Astrocyte of the hippocampus (primary cell): ENCODE measurements around the gene TIMM17A.

Experiments
- DNase-seq: peaks from one replicate; pipeline ENCODE4 v3.0.0; 2011; ENCODE audit warnings: low read depth, low spot score

The TIMM17A gene

DNA sequence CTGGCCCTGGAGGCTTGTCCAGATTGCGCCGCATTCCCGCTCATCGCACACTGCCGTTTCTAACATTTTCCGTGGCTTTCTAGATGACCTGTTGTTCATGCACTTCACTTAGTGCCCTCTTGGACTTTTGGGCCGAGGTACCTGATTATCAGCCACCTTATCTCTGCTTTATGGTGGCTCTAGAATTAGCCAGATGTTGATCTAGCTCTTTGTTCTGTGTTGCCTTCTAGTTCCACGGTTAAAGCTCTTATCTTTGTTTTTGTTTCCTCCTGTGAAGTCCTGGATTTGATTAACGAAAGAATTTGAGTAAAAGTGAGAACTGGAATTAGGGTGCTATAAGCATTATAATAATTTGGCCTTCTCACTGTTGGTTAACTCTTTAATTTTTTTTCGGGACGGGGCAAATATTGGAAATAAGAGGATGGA is 28.1 kb downstream of the TIMM17A start:
- DNase-seq, result peak; percentile 9

DNA sequence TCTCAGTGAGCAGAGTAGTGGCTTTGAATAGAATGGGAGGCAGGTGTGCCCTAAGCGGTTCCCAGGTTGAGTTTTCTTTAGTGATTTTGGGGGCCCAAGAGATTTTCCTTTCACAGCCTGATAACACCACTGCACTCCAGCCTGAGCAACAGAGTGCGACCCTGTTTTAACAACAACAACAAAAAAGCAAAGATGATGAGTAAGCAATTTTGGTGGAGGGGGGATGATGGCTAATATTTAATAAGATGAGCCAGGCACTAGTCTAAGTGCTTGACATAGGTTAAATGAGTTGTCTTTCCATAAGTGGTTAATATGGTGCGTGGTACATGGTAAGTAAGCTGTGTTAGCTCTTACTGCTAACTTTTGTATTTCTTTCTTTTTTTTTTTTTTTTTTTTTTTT is 29.1 kb downstream of the TIMM17A start:
- no peak for DNase-seq

DNA sequence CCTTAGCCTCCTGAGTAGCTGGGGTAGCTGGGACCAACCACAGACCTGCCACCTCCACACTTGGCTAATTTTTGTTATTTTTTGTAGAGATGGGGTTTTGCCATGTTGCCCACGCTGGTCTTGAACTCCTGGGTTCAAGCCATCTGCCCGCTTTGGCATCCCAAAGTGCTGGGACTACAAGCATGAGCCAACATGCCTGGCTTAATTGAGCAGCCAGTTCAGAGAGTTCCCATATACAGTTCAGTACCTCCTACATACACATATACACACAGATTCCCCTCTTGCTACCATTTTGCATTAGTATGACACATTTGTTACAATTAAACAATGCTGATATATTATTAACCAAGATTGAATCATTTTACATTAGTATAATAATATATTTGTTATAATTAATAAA is 30.1 kb downstream of the TIMM17A start:
- DNase-seq, result no peak

DNA sequence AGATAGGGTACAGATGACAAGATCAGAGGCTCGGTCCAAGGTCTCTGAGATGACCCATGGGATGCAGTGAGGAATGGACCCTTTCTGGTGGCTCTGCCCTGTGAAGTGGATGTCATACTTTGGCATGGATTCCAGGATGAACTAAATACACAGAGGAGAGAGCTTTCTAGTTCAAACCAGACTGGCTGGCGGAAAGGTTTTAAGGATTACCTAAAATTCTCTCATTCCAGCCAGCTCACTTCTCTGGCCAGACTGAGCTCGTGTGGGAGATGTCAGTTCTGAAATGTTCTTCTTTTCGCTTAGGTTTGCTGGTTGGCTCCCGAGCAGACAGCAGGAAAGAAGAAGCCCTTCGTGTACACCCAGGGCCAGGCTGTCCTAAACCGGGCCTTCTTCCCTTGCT is 33.3 kb downstream of the TIMM17A start:
- no peak for DNase-seq

DNA sequence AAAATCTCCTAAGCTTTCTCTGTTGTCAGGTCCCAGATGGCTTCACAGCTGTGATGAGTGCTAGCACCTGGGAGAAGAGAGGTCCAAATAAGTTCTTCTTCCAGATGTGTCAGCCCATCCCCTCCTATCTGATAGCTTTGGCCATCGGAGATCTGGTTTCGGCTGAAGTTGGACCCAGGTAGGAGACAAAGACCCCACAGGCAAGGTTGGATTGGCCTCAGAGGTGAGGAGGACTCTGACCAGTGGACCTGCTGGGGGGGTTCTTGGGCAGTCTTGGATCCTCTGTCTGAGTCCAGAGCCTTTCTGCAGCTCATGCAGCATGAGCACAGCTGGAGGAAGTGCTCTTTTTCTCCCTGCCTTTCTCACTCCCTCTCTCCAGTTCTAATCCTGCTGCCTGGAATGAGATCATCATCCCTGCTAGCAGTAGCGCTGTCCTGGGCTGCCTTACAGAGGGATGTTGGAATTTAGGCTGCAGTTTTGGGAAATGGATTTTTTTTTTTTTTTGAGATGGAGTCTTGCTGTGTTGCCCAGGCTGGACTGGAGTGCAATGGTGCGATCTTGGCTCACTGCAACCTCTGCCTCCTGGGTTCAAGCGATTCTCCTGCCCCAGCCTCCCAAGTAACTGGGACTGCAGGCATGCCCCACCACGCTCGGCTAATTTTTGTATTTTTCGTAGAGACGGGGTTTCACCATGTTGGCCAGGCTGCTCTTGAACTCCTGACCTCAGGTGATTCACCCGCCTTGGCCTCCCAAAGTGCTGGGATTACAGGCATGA is 34.2 kb downstream of the TIMM17A start:
- no peak for DNase-seq

DNA sequence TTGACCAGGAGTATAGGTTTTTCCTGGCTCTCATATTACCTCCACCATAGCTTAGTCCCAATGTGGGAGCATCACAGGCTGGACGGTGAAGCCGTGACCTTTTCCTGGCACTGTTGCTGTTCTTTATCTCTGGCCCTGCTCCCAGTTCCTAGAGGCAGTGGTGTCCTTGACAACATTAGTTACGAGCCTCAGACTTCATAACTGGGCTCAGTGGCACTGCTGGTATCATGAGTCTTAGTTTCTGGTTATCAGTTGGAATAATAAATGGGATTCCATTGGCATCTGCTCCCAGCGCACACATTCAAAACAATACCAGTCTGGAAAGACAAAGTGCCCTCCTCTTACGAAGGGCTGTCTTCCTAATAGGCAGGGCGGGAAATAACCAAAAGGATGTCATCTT is 35.1 kb downstream of the TIMM17A start:
- DNase-seq, result no peak

DNA sequence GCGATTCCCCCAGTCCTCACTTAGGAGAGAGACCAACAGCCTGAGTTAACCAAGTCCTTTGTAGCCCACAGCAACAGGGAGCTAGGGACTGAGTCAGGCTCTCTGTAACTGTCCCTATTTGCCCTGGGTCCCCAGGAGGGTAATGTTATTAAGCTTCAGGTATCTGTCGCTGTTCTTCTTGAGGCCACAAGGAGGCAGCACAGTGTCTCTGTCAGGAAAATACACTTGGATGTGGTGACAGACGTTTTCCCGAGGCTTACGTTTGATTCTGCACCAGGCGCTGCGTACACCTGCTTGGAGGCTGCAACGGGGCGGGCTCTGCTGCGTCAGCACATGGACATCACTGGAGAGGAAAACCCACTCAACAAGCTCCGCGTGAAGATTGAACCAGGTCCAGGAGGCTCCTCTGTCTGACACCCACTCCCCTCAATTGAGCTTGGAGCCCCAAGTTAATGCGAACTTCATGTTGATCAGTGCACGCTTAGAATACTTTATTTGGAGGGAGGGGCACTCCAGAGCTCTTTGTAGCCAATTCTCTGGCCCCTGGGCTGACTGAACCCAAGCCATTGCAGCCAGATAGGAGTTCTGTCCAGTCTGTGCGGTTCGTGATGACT is 44.4 kb downstream of the TIMM17A start:
- peak; percentile 69 for DNase-seq

DNA sequence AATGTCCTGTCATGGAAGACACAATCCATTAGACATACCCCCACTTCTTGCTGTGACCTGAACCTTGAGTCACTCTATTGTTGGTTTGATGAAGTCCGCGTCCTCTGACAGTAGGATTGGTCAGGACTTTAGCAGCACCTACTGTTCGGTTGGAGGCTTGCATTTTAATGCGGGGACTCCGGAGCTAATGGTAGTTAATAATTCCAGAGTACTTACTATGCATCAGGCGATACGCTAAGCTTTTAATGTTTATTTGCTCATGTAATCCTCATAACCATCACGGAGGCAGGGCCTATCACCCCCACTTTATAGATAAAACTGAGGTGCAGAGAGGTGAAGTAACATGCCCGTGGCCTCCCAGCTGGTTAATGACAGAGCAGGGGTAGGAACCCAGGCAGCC is 47.2 kb downstream of the TIMM17A start:
- DNase-seq, result no peak

DNA sequence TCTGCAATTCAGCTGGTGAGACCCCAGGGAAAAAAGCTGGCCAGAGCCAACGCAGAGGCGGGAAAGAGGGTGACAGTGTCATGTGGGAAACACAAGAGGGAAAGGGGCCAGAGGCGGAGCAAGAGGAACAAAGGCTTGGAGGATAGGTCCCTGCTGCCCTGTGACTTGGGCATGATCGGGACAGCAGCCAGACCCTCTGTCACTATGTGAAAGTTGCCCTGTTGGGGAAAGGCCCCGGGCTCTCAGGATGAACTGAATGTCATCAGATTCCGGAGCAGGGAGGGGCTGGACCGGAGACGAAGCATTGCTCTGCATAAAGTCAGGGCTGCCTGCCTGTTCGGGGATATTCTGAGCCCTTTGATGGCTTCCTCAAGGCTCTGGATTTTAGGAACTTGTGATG is 49.4 kb downstream of the TIMM17A start:
- DNase-seq, result no peak

DNA sequence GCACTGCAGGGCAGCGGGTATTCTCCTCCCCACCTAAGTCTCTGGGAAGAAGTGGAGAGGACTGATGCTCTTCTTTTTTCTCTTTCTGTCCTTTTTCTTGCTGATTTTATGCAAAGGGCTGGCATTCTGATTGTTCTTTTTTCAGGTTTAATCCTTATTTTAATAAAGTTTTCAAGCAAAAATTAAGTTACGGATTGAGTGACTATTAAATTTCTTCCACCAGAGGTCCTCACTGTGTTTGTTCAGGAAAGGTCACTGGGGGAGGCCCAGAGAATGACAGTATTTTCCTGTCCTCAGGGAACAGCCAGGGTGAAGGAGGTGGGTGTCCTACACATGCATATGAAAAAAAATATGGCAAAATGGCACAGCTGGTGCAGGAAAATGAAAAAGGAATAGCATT is 50.7 kb downstream of the TIMM17A start:
- peak; percentile 39 for DNase-seq

DNA sequence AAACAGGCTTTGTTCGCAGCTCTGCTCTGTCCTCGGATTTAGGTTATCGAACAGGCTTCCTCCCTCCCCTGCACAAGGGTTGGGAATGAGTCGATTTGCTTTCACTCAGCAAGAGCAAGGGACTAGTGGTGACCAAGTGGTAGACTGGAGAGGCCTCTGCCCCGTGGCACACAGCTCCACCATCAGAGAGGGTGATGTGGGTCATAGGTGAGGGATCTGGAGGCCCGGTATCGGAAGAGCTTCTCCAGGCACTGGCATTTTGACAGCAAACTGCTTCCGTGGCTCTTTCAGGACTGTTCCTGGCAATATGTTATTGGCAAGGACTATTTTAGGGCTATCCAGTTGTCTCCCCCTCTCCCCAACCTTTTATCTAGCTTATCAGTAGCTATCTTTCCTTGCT is 52.0 kb downstream of the TIMM17A start:
- DNase-seq, result no peak

DNA sequence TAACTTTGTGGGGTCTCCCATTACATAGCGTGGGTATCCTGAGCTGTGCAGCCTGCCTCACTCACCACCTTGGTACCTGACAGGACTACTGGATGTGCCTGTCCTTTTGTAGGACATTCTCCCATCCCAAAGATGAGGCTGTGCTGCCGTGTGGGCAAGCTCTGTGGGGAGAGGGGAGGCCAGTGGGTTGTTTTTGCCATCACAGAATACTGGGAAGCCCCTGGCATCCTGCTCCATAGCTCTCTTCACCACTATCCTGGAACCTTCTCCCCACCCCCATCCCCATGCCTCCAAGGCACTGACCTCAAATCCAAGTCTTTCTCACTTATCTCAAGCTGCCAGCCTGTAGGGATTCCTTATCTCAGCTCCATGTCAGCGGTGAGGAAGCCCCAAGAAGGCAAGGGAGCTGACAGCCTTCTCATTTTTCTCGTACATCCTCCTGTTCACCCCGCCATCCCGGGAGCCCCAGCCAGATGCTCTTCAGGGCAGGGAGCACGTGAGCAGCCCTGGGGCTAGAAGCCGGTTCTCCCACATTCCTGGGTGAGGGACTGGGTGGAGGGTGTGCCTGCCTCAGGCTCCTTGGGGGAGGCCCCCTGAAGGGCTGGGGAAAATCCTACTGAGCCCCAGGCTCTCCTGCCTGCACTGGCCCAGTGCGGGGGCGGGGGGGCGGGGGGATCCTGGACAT is 52.6 kb downstream of the TIMM17A start:
- peak; percentile 13 for DNase-seq

DNA sequence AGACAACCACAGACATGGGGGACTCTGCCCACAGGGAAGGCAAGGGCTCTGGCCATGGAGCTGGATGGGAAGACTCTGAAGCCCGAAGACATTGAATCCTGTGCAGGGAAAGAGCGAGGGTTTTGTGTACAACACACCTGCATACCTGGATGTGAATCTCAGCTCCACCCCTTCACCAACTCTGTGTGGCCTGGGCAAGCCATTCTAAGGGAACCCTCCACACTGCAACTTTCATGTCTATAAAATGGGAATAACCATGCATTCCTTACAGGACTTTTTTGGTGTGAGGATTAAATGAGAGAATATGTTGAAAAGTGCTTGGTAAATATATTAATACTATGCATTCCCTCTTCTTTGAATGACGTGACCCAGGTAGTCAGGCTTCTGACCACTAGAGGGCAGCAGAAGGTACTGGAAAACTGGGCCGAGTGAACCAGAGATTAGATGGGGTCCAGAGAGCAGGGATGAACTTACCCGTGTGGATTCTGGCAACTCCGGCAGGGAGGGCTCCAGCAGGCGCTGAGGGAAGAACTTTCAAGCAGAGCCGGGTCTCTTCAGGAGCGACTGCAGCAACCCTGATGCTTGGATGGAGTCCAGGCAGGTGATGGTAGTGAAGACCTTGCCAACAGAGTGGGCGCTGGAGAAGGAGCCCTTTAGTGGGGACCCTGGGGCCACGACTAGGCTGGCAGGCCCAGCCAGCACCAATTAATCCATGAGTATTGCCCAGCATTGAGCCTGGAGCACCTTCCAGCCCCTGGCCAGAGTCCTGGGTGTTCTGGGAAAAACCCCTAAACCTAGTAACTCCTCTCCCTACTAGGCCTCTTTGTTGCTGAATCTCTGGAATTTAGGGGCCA is 54.2 kb downstream of the TIMM17A start:
- peak; percentile 90 for DNase-seq

DNA sequence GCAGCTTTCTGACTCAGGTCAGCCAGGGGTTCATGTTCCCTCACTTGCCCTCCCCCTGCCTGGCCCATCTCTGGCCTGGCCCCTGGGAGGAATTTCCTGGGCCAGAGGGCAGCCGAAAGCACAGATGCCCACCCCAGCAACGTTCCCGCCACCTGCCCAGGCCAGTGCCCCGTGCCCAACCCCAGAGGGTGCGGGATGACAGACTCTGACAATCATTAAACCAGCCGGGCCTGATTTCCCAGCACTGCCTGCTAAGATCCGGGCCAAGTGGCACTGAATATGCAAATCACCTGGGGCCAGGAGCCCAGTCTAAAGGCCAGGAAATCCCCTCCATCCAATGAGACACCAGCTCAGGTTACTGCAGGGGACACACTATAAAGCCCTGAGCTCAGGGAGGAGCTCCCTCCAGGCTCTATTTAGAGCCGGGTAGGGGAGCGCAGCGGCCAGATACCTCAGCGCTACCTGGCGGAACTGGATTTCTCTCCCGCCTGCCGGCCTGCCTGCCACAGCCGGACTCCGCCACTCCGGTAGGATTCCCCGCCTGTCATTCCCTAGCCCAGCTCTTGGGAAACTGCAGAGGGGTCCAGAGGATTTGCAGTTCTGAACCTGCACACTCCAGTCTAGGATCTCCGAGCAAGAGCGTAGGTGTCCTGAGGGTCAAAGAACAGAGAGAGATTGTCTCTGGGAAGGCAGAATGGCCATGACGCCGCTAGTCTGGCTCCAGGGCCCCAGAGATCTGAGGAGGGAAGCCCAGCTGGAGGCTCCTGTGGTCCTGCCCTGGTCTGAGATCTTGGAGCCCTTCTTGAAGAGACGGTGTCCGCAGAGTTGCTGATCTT is 55.1 kb downstream of the TIMM17A start, which contains the start of gene ELF3:
ELF3 (plus strand) TSS at position 408 of the 836 bp plus-strand sequence. CDS start 550 bp downstream, outside the sequence.
- peak; percentile 35 for DNase-seq

DNA sequence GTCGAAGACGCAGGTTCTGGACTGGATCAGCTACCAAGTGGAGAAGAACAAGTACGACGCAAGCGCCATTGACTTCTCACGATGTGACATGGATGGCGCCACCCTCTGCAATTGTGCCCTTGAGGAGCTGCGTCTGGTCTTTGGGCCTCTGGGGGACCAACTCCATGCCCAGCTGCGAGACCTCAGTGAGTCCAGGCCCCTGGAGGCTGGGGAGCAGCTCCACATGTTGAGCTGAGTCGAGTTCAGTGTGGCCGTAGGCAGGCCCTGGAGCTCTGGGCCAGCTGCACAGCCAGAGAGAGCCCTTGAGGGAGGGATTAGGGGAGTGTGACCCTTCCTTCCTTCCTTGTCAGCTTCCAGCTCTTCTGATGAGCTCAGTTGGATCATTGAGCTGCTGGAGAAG is 56.7 kb downstream of the TIMM17A start:
- DNase-seq, result no peak

DNA sequence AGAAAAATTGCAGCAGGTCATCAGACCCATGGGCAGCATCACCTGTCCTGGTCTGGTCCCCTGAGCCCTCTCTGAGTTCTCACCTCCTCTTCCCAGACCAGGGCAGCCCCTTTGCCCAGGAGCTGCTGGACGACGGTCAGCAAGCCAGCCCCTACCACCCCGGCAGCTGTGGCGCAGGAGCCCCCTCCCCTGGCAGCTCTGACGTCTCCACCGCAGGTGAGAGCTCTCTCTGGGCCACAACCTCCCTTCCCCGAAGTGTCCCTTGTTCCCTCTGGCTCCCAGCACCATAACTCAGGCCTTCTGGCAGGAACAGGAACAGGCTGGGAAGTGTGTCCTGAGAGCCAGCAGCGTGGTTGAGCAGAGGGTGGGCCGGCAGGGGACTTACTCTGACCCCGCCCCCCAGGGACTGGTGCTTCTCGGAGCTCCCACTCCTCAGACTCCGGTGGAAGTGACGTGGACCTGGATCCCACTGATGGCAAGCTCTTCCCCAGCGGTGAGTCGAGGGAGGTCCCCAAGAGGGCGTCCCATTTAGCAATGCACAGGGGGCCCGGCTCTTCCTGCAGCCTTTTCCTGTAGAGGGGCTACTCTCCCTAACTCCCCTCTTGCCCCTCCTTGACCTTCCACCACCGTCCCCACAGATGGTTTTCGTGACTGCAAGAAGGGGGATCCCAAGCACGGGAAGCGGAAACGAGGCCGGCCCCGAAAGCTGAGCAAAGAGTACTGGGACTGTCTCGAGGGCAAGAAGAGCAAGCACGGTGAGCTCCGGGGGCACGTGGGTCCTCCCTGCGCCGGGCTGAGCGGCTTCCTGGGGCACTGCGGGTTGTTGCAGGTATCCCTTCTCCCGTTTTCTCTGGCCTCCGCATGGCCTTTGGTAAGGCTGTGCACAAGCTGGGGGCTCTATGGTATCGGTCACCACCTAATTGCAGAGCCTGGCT is 57.5 kb downstream of the TIMM17A start:
- DNase-seq, result no peak

DNA sequence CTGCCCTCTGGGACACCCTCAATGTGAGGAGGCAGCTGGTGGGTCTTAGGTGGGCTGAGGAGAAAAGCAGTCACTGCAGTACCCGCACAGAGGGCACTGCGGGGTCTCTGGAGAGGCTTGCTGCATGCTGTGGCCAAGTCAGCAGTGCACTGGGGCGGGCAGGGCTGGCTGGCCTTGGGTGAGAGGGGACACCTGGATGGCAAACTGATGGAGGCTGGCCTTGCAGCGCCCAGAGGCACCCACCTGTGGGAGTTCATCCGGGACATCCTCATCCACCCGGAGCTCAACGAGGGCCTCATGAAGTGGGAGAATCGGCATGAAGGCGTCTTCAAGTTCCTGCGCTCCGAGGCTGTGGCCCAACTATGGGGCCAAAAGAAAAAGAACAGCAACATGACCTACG is 58.3 kb downstream of the TIMM17A start:
- DNase-seq, result no peak

DNA sequence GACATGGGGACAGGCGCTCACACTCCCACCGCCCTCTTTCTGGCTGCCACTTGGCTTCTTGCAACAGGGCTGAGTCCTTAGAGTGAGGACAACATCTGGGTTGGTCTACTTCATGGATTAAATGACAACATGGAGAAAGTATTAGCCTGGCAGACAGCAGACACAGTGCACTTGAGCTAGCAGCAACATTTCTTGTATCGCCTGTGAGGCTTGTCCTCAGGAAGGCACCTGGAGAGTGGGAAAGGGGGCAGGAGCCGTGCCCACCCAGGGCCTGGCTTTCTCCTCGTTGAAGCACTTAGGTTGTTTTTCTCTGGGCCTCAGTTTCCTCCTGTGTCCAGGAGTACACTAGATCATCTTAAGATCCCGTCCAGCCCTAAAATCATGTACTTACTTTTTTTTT is 58.8 kb downstream of the TIMM17A start:
- DNase-seq, result no peak

DNA sequence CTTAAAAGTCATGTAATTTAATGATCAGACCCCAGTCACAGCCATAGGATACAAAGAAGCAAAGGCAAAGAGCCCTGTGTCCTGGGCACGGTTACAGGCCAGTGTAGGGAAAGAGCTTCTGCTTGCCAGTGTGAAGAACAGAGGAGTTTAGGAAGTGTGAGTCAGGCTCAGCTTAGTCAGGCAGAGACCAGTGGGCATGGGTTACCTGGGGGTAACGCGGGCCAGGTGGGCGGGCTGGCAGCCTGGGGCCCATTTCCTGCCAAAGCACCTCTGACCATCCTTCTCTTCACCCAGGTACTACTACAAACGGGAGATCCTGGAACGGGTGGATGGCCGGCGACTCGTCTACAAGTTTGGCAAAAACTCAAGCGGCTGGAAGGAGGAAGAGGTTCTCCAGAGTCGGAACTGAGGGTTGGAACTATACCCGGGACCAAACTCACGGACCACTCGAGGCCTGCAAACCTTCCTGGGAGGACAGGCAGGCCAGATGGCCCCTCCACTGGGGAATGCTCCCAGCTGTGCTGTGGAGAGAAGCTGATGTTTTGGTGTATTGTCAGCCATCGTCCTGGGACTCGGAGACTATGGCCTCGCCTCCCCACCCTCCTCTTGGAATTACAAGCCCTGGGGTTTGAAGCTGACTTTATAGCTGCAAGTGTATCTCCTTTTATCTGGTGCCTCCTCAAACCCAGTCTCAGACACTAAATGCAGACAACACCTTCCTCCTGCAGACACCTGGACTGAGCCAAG is 59.8 kb downstream of the TIMM17A start:
- no peak for DNase-seq
